ENCODE measurements around the gene CRYBG2. TPM values are rescaled to one million over a fixed set of nuclear protein-coding genes. Genes with fewer than 3 reads are reported as not detected.

Gene CRYBG2
- total RNA-seq, 6 experiments from 2014 or later, result 0.81 to 1.9 (median 1.7) TPM; not detected in 3

GRCh38 chr1:26307363-26307781, 46.6 kb downstream of the CRYBG2 start:
- WGBS (ENCODE audit: insufficient coverage, low coverage, low lambda C conversion rate, missing lambda C conversion rate), result 37% methylated on average over 6 of the region's 6 CpGs
- ATAC-seq (no peak), DNase-seq (no peak)
- Histone ChIP-seq H3K9me3 (no peaks in the 10 kb centered on the region), H3K4me3 (no peak overlapping the region), H3K27ac (peak overlapping the region in 1 of 3 donors; percentile 6), H3K27me3 (no peaks in the 10 kb centered on the region), H3K36me3 (no peaks in the 10 kb centered on the region), H3K4me1 (peaks cover 0 to 5% (median 3%) of the 10 kb centered on the region in 4 donors)
- intact Hi-C loops (cut with DNase I), result no loop called here
- TF ChIP-seq POLR2A (IDR thresholded peaks at IDR 0.05), result no peak
- TF ChIP-seq CTCF (IDR thresholded peaks at IDR 0.05), result no peak

- Histone ChIP-seq H3K36me3 (no peaks in the 10 kb centered on the region), H3K4me1 (peaks cover 0 to 5% (median 3%) of the 10 kb centered on the region in 4 donors), H3K27ac (peak within 1 kb of the TSS; percentile 6 to 60 (median 15)), H3K4me3 (peak within 1 kb of the TSS; percentile 70 to 84 (median 78)), H3K9me3 (no peaks in the 10 kb centered on the region), H3K27me3 (no peaks in the 10 kb centered on the region)
- peak; percentile 91 to 96 (median 95) for DNase-seq
- intact Hi-C loops (cut with DNase I), result no loop called here
- TF ChIP-seq POLR2A (IDR thresholded peaks at IDR 0.05) (no peak), CTCF (IDR thresholded peaks at IDR 0.05) (no peak)
- ATAC-seq, result peak; percentile 95 to 99 (median 98)
- 4% methylated on average over 19 of the region's 51 CpGs for WGBS (ENCODE audit: insufficient coverage, low coverage, low lambda C conversion rate, missing lambda C conversion rate)
Observed at GRCh38 chr1:26306290-26307229, 47.4 kb downstream of the CRYBG2 start, which contains the start of gene UBXN11. TSS of gene UBXN11 (minus strand) at chr1:26306636. CDS start at chr1:26302883, 3,753 bp downstream.

- no peak for DNase-seq
- Histone ChIP-seq H3K36me3 (no peaks in the 10 kb centered on the region), H3K9me3 (no peaks in the 10 kb centered on the region), H3K27ac (peak overlapping the region; percentile 2 to 60 (median 15)), H3K4me1 (peaks cover 0 to 5% (median 3%) of the 10 kb centered on the region in 4 donors), H3K27me3 (no peaks in the 10 kb centered on the region), H3K4me3 (peak overlapping the region; percentile 70 to 84 (median 78))
- TF ChIP-seq CTCF (IDR thresholded peaks at IDR 0.05) (no peak), POLR2A (IDR thresholded peaks at IDR 0.05) (no peak)
- intact Hi-C loops (cut with DNase I), result no loop called here
- WGBS (ENCODE audit: insufficient coverage, low coverage, low lambda C conversion rate, missing lambda C conversion rate), result 24% methylated on average over 8 of the region's 8 CpGs
- no peak for ATAC-seq
Observed at GRCh38 chr1:26305667-26306289, 48.2 kb downstream of the CRYBG2 start.

GRCh38 chr1:26302733-26303405, 51.1 kb downstream of the CRYBG2 start:
- Histone ChIP-seq H3K27me3 (no peaks in the 10 kb centered on the region), H3K9me3 (no peaks in the 10 kb centered on the region), H3K36me3 (no peaks in the 10 kb centered on the region), H3K27ac (no peak overlapping the region), H3K4me1 (peaks cover 0 to 5% (median 3%) of the 10 kb centered on the region in 4 donors), H3K4me3 (no peak overlapping the region)
- 50% methylated on average over 3 of the region's 8 CpGs for WGBS (ENCODE audit: insufficient coverage, low coverage, low lambda C conversion rate, missing lambda C conversion rate)
- TF ChIP-seq CTCF (IDR thresholded peaks at IDR 0.05), result no peak
- TF ChIP-seq POLR2A (IDR thresholded peaks at IDR 0.05), result no peak
- ATAC-seq (peak in 1 of 4 donors; percentile 48), DNase-seq (no peak)
- intact Hi-C loops (cut with DNase I), result no loop called here

Measured in right lobe of liver (tissue), 6 donors.